NK-92 (cell line): Measurements from ENCODE around the gene DBNDD2.

Experiments used
- DNase-seq: peaks from one replicate; lab custom pipeline; 2025; ENCODE audit not compliant: unreplicated experiment; lab: John Stamatoyannopoulos, UW

DBNDD2 gene

GRCh38 chr20:45377269-45377668, 30.8 kb upstream of the DBNDD2 start:
- no peak for DNase-seq

- DNase-seq = no peak
These were observed 29.9 kb upstream of the DBNDD2 start, which contains the start of gene TP53TG5 for GRCh38 chr20:45378191-45378590. Gene TP53TG5, minus strand, starts transcription at chr20:45378325. Its CDS starts 89 bp downstream, at chr20:45378236.

- no peak for DNase-seq
These were observed 20.8 kb upstream of the DBNDD2 start for GRCh38 chr20:45387274-45387673.

- DNase-seq = no peak
These were observed 17.2 kb upstream of the DBNDD2 start for GRCh38 chr20:45390931-45391330.

- no peak for DNase-seq
These were observed 16.5 kb upstream of the DBNDD2 start for GRCh38 chr20:45391559-45391958.

GRCh38 chr20:45392733-45393132, 15.4 kb upstream of the DBNDD2 start:
- no peak for DNase-seq

- no peak for DNase-seq
These were observed 13.6 kb upstream of the DBNDD2 start for GRCh38 chr20:45394221-45395113.

GRCh38 chr20:45395114-45395415, 13.0 kb upstream of the DBNDD2 start:
- DNase-seq = no peak

- DNase-seq = no peak
These were observed 9.1 kb upstream of the DBNDD2 start for GRCh38 chr20:45399018-45399417.

- no peak for DNase-seq
These were observed 7.6 kb upstream of the DBNDD2 start for GRCh38 chr20:45400346-45401031.

GRCh38 chr20:45402946-45403345, 5.1 kb upstream of the DBNDD2 start:
- no peak for DNase-seq

GRCh38 chr20:45404438-45404837, 3.7 kb upstream of the DBNDD2 start:
- no peak for DNase-seq

- DNase-seq = no peak
These were observed 2.4 kb upstream of the DBNDD2 start for GRCh38 chr20:45405571-45406259.

- DNase-seq = no peak
These were observed 1.6 kb upstream of the DBNDD2 start for GRCh38 chr20:45406260-45407066.

- DNase-seq = no peak
These were observed 883 bp upstream of the DBNDD2 start for GRCh38 chr20:45407067-45407745.

GRCh38 chr20:45408646-45409213, 641 bp downstream of the DBNDD2 start:
- DNase-seq = no peak

- DNase-seq = no peak
These were observed 1.6 kb downstream of the DBNDD2 start for GRCh38 chr20:45409521-45410272.

GRCh38 chr20:45410887-45411286, 2.8 kb downstream of the DBNDD2 start:
- no peak for DNase-seq

GRCh38 chr20:45412653-45413052, 4.6 kb downstream of the DBNDD2 start:
- no peak for DNase-seq
